GM19043 (cell line): Measurements from ENCODE around the gene HCFC2.
"Not testable (repeated sequence)": the region's sequence is repeated elsewhere in the genome, so short reads cannot be mapped to it uniquely, and the experiment has no call there.

Experiments used
- ATAC-seq: cut with Tn5 transposase; IDR thresholded peaks from one replicate; pipeline ENCODE4 v1.9.1; 2021; ENCODE audit warnings: low read depth; ENCODE audit not compliant: unreplicated experiment

HCFC2 gene

DNA sequence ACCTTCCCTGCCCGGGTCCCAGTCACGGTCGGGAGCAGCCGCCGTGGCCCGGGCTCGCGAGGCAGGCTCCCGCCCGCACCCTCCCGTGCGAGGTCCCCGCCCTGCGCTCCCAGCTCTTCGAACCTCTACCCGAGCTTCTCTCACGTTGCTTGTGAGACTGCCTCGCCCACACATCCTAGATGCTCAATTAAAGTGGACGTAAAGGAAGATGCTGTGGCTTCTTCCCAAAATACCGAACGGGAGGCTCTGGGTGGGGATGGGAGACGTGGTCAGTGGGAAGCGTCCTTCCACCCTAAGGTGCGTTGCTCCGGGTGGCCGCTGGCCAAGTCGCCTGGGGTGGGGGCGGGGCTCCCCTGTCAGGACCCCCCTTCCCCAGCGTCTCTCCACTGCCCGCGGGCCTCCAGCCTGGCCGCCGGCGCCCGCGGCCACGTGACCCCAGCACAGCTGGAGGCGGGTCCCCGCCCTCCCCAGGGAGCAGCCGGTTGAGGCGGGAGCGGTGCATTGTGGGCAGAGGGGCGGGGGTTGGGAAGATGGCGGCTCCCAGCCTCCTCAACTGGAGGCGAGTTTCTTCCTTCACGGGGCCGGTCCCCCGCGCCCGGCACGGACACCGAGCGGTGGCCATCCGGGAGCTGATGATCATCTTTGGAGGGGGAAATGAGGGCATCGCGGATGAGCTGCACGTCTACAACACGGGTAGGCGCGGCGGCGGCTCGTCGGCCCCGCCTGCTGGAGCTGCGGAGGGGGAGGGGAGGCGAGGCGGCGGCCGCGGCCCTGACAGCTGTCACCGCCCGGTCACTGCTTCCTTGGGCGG, at the start of gene HCFC2:
TSS of gene HCFC2 (plus strand) at position 501 of the 811 bp plus-strand sequence. CDS start at position 531, 30 bp downstream.
- peak; percentile 87 for ATAC-seq

DNA sequence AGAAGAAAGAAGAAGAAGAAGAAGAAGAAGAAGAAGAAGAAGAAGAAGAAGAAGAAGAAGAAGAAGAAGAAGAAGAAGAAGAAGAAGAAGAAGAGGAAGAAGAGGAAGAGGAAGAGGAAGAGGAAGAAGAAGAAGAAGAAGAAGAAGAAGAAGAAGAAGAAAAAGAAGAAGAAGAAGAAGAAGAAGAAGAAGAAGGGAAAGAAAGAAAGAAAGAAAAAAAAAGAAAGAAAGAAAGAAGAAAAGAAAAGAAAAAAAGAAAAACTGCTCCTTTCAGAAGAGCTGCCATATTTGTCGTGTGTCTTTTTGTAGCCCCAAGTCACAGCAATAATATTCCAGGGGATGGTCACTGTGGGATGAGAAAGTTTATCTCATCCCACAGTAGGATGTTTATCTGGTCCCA, 42.5 kb upstream of the HCFC2 start:
- ATAC-seq, result not testable (repeated sequence)

DNA sequence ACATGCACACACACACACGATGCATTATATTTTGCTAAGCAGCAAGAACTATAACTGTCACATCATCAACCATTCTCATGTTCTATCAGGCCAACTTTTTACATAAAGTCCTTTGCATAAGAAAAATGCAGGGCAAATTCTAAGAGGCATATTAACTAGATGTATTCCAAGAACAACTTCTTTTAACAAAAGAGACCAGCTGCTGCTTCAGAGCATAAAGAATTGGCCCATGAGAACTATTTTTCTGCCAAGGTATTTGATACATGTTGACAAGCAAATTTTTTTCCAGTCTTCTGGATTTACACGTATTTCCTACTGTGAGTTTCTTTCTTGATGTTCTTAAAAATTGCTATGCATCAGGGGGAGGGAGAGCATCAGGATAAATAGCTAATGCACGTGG, 41.5 kb upstream of the HCFC2 start:
- ATAC-seq, result no peak

DNA sequence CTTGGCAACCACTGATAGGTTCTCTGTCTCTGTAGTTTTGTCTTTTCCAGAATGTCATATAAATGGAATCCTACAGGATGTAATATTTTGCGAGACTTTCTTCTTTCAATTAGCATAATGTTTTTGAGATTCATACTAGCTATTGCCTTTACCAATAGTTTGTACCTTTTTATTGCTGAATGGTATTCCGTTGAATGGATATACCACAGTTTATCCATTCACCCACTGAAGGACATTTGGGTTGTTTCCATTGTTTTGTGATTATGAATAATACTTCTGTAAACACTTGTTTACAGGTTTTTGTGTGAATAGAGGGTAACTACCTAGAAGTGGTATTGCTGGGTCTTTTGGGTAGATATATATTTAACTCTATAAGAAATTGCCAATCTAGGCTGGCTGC, 40.6 kb upstream of the HCFC2 start:
- no peak for ATAC-seq

DNA sequence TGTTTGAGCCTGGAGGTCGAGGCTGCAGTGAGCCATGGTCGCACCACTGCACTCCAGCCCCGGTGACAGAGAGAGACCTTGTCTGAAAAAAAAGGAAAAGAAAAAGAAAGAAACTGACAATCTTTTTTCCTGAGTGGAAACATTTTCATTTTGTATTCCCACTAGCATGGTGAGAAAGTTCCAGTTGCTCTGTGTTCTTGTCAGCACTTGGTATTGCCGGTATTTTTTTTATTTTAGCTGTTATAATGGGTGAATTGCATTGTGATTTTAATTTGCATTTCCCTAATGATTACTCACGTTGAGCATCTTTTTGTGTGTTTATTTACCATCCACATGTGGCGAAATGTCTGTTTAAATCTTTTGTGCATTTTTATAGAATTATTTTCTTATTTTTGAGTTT, 40.0 kb upstream of the HCFC2 start:
- no peak for ATAC-seq

DNA sequence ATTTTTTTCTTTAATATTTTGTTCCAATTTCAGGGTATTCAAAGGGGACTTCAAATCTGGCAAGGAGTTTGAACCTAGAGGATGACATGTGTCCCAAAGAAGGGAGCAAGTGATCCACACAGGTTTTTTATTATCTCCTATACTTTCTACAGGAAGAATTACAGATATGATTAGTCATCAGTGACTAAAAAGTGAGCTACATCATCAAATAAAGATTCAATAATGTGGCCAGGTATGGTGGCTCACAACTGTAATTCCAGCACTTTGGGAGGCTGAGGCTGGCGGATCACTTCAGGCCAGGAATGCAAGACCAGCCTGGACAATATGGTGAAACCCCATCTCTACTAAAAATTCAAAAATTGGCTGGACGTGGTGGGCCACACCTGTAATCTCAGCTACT, 38.6 kb upstream of the HCFC2 start:
- ATAC-seq, result no peak

DNA sequence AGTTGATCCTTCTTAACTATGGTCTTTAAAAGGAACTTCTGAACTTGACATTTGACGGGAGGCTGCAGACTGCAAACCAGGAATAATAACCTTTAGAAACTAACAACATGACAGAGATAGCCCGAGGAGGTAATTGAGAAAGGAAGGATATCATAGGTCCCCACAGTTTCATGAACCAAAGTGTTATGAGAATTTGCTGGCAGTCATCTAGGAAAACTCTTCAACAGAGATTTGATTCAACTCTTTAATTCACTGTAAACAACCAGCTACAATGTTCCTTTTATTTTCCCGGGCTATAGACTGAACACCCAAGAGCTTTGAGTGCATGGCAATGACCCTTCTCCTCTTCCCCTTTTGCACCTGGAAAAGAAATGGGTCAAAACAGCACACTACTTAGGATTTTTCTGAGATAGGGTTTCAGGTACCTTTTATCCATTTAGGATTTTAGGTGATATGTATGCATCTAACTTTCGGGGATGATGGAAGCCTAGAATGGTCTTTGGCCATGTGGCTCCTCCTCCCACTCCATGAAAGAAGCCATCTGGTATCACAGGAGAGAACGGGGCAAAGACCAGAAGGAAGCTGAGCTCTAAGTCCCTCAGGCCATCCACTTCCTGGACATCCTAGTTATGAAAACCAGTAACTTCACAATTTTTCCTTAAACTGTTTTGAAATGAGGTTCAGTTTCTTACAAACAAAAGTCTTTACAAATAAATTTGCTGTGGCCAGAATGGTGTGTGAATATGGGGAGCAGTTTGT, 37.3 kb upstream of the HCFC2 start:
- ATAC-seq, result no peak

DNA sequence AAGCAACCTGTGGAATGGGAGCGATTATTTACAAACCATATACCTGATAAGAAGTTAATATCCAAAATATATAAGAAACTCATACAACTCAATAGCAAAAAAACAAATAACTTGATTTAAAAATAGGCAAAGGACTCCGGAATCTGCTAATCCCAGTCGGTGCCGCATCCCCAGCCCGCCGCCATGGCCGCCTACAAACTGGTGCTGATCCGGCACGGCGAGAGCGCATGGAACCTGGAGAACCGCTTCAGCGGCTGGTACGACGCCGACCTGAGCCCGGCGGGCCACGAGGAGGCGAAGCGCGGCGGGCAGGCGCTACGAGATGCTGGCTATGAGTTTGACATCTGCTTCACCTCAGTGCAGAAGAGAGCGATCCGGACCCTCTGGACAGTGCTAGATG, 33.7 kb upstream of the HCFC2 start:
- ATAC-seq, result not testable (repeated sequence)

DNA sequence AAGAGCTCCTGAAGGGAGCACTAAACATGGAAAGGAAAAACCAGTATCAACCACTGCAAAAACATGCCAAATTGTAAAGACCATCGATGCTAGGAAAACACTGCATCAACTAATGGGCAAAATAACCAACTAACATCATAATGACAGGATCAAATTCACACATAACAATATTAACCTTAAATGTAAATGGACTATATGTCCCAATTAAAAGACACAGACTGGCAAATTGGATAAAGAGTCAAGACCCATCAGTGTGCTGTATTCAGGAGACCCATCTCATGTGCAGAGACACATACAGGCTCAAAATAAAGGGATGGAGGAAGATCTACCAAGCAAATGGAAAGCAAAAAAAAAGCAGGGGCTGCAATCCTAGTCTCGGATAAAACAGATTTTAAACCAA, 28.2 kb upstream of the HCFC2 start:
- ATAC-seq, result not testable (repeated sequence)

DNA sequence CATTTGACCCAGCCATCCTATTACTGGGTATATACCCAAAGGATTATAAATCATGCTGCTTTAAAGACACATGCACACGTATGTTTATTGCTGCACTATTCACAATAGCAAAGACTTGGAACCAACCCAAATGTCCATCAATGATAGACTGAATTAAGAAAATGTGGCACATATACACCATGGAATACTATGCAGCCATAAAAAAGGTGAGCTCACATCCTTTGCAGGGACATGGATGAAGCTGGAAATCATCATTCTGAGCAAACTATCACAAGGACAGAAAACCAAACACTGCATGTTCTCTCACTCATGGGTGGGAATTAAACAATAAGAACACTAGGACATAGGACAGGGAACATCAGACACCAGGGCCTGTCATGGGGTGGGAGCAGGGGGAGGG, 24.6 kb upstream of the HCFC2 start:
- ATAC-seq, result not testable (repeated sequence)

DNA sequence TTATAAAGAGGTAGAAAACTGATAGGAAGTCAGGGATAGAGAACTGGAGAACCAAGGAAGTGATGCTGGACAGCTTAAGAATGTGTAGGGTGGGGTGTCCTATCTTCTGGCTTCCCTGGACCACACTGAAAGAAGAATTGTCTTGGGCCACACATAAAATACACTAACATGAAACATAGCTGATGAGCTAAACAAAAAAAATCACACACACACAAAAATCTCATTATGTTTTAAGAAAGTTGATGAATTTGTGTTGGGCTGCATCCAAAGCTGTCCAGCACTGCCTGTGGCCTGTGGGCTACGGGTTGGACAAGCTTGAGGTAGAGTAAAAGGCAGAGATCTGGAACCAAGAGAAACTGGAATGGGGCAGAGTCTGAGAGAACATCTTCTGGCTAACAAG, 21.8 kb upstream of the HCFC2 start:
- ATAC-seq, result no peak

DNA sequence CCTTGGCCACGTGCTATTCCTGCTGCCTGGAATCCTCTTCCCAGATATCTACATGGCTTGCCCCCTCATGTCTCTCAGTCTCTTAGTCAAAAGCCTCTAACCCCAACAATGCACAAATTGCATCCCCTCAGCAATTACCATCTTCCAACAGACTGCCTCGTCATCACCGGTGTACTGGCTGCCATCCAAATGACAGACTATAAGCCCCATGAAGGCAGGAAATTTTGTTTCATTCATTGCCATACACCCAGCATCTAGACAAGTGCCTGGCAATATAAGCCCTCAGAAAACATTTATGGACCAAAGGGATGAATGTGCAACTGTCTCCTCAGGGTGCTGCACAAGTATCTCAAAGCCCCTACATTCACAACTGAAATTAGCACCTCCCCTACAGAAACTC, 20.2 kb upstream of the HCFC2 start:
- no peak for ATAC-seq

DNA sequence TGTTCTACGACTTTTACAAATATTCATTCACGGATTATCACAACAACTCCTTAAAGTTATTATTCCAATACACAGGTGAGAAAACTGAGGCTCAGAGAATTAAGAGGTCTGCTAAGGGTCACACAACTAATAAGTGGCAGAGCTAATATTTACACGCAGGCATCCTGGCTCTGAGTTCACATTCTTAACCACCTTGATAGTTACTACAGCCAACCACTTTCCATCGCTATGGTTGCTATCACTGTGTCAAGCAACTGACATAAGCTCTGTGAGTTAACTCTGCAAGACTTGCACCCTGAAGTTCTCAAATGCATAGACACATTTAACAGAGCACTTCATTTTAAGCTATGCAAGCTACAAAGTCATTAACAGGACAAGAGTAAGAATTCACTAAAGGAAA, 18.0 kb upstream of the HCFC2 start:
- no peak for ATAC-seq

DNA sequence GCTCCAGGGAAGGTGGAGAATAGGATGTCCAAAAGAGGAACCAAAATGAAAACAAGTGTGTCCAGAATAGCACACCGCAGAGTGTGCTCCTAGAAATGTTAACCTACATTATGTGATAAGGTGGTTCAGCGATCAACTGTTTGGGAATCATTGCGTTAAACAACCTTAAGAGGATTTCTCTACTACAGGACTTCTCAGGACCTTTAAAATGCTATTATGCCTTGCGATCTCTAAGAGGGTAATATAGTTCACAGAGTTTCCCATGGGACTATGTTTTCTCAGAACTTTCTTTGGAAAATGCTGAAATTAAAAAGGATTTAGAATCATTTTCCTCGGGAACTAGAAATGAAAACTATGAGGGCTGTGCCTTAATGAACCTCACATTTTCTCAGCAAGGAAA, 16.2 kb upstream of the HCFC2 start:
- no peak for ATAC-seq

DNA sequence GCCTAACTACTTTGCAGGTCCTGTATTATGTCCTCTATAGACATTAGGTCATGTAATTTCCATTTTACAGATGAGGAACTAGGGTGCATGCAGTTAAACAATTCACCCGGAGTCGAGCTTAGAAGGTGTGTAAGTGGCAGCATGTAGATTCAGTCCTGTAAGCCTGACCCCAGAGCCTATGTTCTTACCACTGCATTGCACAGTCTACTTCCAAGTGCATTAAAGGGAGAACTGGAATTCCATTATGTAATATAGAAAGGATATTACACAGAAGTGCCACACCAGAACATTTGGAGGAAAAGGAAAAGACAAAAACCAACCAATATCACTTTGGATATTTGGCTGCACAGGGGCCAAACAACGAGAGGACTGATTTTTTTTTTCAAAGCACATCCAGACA, 15.5 kb upstream of the HCFC2 start:
- no peak for ATAC-seq

DNA sequence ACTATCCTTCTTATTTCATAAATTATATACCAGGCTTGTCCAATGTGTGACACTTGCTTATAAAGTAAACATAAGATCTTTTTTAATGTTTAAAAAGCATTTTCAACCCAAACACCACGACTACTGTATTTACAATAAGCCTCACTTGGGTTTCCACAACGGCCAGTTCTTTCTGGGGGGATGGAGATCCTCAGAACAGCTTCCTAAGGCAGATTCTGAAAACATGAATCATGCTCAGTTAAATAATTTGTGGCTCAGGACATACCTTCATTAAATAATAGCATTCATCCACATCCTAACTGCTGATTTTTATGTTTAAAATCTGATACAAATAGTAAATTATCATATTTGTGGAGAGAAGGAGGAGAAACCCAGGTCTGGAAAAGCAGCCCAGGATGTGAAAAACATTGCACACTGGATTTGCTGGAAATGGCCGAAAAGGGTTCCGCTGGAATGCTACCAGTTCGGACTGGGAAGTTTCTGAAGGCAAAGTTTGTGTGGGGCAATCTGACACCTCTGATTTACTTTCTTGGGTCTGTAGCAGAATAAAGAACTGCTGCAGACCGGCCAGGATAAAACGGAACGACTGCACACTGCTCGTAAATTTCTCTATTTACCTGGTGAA, 14.9 kb upstream of the HCFC2 start:
- ATAC-seq, result no peak

DNA sequence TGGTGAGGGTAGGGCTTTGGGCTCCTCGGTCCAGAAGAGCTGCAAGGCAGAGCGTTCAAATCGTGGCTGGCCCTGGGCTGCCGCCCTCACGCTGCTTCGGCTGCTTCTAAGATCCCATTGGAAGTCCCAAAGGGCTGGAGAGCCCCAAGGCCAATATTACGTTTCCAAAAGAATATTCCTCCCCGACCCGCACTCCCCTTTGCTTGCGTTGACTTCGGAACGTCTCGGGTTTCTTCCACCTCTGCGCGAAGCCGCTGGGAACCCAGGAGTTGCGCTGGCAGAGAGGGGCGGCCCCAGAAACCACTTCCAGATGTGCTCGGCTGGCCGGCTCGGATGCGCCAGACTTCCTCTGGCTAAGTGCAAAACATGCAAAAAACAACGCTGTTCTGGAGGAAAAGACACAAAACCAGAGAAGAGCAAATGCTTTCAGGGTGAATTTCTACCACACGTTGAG, 14.4 kb upstream of the HCFC2 start, which contains the start of gene GLT8D2:
TSS of gene GLT8D2 (minus strand) at position 285 of the 454 bp plus-strand sequence. CDS start 30,539 bp downstream, outside the sequence.
- ATAC-seq, result no peak

DNA sequence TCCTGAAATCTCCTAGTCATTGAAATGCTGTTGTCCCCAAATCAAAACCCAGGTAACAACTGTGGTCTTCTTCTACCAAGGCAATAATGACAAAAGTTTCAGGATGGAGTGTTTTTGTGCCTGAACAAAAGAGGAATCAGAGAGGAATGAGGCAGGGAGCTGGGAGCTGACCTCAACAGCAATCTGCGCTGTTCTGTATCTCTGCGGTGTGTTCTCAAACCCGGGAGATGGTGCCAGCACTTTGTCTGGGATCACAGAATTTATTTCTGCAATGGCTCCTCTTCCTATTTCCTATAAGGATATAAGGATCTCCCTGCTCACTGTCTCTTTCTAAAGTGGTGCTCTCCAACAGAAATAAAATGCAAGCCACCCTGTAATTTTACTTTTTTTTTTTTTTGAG, 13.9 kb upstream of the HCFC2 start:
- no peak for ATAC-seq

DNA sequence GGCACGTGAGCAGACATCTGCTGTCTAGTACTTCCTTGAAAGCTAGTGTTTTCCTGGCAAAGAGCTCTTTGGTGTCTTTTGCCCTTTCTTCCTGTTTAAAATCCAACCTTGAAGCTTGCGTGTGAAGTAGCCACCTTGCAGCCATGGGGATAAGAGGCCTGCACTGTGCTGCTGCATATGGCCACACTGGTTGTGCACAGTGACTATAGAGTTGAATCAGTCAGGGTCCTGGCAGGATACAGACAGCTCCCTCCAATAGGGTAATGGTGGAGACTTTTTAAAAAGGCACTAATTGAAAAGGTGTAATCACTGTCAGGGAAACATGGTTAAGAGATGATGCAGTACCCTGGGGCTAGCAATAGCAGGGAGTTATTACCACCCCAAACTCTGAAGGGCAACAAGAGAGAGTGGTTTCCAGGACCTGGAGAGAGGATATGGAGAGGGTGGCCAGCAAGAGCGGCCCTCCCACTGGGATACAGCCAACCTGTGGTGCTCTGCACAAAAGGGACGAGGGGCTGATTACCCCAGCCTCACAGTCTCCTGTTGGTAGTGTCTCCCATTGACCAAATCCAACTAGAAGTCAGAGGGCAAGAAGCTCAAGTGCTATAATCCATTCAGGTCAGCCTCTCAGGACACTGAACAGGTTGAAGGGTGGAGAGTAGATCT, 9.5 kb upstream of the HCFC2 start:
- no peak for ATAC-seq

DNA sequence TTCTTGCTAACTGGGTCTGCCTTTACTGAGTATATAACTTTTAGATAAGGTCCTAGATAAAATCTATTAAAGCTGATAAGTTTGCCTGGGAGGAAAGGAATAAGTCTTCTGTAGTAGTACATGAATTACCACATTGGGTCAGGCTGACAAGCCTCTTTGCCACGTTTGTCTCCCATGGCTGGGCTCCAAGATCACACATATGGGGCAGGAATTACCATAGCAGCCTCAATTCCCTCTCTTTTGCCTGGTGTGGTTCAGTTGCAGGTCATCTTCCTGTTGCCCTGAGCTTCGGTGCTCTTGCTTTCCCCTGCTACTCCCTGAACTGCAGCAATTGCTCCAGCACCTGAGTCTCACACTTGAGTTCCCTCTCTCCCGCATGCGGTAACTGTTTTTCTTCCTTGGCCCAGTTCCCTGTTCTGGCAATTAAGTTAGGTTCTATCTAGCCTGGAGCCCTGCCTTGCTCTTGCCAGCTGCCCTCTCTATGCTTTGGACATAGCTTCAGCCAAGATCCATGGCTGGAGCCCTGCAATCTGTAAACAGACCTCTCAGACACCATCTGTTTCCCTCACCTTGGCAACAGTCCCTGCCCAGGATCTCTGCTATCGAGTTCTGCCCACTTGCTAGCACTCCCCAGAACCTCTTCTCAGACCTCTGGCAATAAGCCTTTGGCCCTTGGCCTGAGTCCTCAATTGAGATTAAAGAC, 8.5 kb upstream of the HCFC2 start:
- ATAC-seq, result no peak
